IPS-15b (cell line): ENCODE measurements around the gene ZNF821.
"Not testable (repeated sequence)": the region's sequence is repeated elsewhere in the genome, so short reads cannot be mapped to it uniquely, and the experiment has no call there.

Experiments used
- H3K27me3 ChIP-seq: one replicate; pipeline ENCODE4 v1.6.1; 2013; ENCODE audit warnings: low read length; ENCODE audit not compliant: control insufficient read depth, insufficient read depth
- H3K36me3 ChIP-seq: one replicate; pipeline ENCODE4 v1.6.1; 2013; ENCODE audit warnings: low read length; ENCODE audit not compliant: control insufficient read depth, insufficient read depth
- H3K4me1 ChIP-seq: one replicate; pipeline ENCODE4 v1.6.1; 2013; ENCODE audit warnings: mild to moderate bottlenecking, low read length; ENCODE audit not compliant: control insufficient read depth, insufficient read depth
- H3K4me3 ChIP-seq: one replicate; pipeline ENCODE4 v1.5.1; 2013; ENCODE audit warnings: low read depth, low read length
- H3K9ac ChIP-seq: one replicate; pipeline ENCODE4 v1.6.1; 2013; ENCODE audit warnings: low read depth, mild to moderate bottlenecking, low read length
- H3K9me3 ChIP-seq: one replicate; pipeline ENCODE4 v1.6.1; 2013; ENCODE audit warnings: mild to moderate bottlenecking, low read length; ENCODE audit not compliant: control insufficient read depth, insufficient read depth

Gene ZNF821

GRCh38 chr16:71919035-71919434, 35.1 kb upstream of the ZNF821 start:
- H3K4me1 ChIP-seq, result no peaks in the 10 kb centered on the region
- peaks cover 68% of the 10 kb centered on the region for H3K36me3 ChIP-seq

GRCh38 chr16:71917900-71918299, 33.9 kb upstream of the ZNF821 start:
- Histone ChIP-seq H3K27me3 (no peaks in the 10 kb centered on the region), H3K9ac (no peak overlapping the region), H3K4me1 (no peaks in the 10 kb centered on the region), H3K36me3 (peaks cover 58% of the 10 kb centered on the region), H3K9me3 (no peaks in the 10 kb centered on the region), H3K4me3 (no peak overlapping the region)

More at GRCh38 chr16:71919035-71919434, 35.1 kb upstream of the ZNF821 start:
- Histone ChIP-seq H3K4me3 (no peak overlapping the region), H3K27me3 (no peaks in the 10 kb centered on the region), H3K9me3 (no peaks in the 10 kb centered on the region), H3K9ac (no peak overlapping the region)

- Histone ChIP-seq H3K4me1 (peaks cover 6% of the 10 kb centered on the region), H3K27me3 (no peaks in the 10 kb centered on the region), H3K9me3 (no peaks in the 10 kb centered on the region), H3K9ac (no peak overlapping the region), H3K36me3 (peaks cover 47% of the 10 kb centered on the region), H3K4me3 (no peak overlapping the region)
Measured at GRCh38 chr16:71916397-71916920, 32.5 kb upstream of the ZNF821 start.

GRCh38 chr16:71915350-71915749, 31.4 kb upstream of the ZNF821 start:
- H3K4me1 ChIP-seq, result peaks cover 6% of the 10 kb centered on the region
- no peak overlapping the region for H3K4me3 ChIP-seq
- no peaks in the 10 kb centered on the region for H3K9me3 ChIP-seq
- no peak overlapping the region for H3K9ac ChIP-seq
- no peaks in the 10 kb centered on the region for H3K27me3 ChIP-seq
- peaks cover 35% of the 10 kb centered on the region for H3K36me3 ChIP-seq

GRCh38 chr16:71914802-71915201, 30.8 kb upstream of the ZNF821 start:
- Histone ChIP-seq H3K4me3 (no peak overlapping the region), H3K27me3 (no peaks in the 10 kb centered on the region), H3K9me3 (no peaks in the 10 kb centered on the region), H3K4me1 (peaks cover 6% of the 10 kb centered on the region), H3K9ac (no peak overlapping the region), H3K36me3 (peaks cover 31% of the 10 kb centered on the region)

GRCh38 chr16:71912534-71913275, 28.7 kb upstream of the ZNF821 start:
- Histone ChIP-seq H3K9me3 (no peaks in the 10 kb centered on the region), H3K4me1 (peaks cover 6% of the 10 kb centered on the region), H3K9ac (no peak overlapping the region), H3K27me3 (no peaks in the 10 kb centered on the region), H3K36me3 (peaks cover 15% of the 10 kb centered on the region), H3K4me3 (no peak overlapping the region)

GRCh38 chr16:71911121-71911520, 27.1 kb upstream of the ZNF821 start:
- Histone ChIP-seq H3K4me1 (peaks cover 6% of the 10 kb centered on the region), H3K9me3 (no peaks in the 10 kb centered on the region), H3K27me3 (no peaks in the 10 kb centered on the region), H3K9ac (no peak overlapping the region), H3K4me3 (no peak overlapping the region), H3K36me3 (peaks cover 6% of the 10 kb centered on the region)

GRCh38 chr16:71905765-71906164, 21.8 kb upstream of the ZNF821 start:
- H3K9ac ChIP-seq, H3K9me3 ChIP-seq, H3K36me3 ChIP-seq, H3K4me1 ChIP-seq, H3K27me3 ChIP-seq, H3K4me3 ChIP-seq: not testable (repeated sequence)

GRCh38 chr16:71904239-71904638, 20.3 kb upstream of the ZNF821 start:
- Histone ChIP-seq H3K27me3 (no peaks in the 10 kb centered on the region), H3K9ac (no peak overlapping the region), H3K36me3 (peaks cover 2% of the 10 kb centered on the region), H3K4me1 (peaks cover 4% of the 10 kb centered on the region), H3K4me3 (no peak overlapping the region), H3K9me3 (no peaks in the 10 kb centered on the region)

- peaks cover 4% of the 10 kb centered on the region for H3K4me1 ChIP-seq
- no peak overlapping the region for H3K9ac ChIP-seq
- H3K36me3 ChIP-seq, result peaks cover 2% of the 10 kb centered on the region
- no peak overlapping the region for H3K4me3 ChIP-seq
- H3K9me3 ChIP-seq, result no peaks in the 10 kb centered on the region
- no peaks in the 10 kb centered on the region for H3K27me3 ChIP-seq
Measured at GRCh38 chr16:71903608-71904007, 19.6 kb upstream of the ZNF821 start.

- H3K4me3 ChIP-seq, result no peak overlapping the region
- H3K4me1 ChIP-seq, result peaks cover 4% of the 10 kb centered on the region
- no peaks in the 10 kb centered on the region for H3K27me3 ChIP-seq
- H3K9ac ChIP-seq, result no peak overlapping the region
- H3K9me3 ChIP-seq, result no peaks in the 10 kb centered on the region
- H3K36me3 ChIP-seq, result peaks cover 2% of the 10 kb centered on the region
Measured at GRCh38 chr16:71902656-71903365, 18.8 kb upstream of the ZNF821 start.

- H3K9me3 ChIP-seq, result no peaks in the 10 kb centered on the region
- H3K27me3 ChIP-seq, result no peaks in the 10 kb centered on the region
- H3K9ac ChIP-seq, result no peak overlapping the region
- H3K4me1 ChIP-seq, result peaks cover 4% of the 10 kb centered on the region
- H3K36me3 ChIP-seq, result peaks cover 4% of the 10 kb centered on the region
- no peak overlapping the region for H3K4me3 ChIP-seq
Measured at GRCh38 chr16:71899171-71899570, 15.2 kb upstream of the ZNF821 start.
